ENCODE results near the gene CHRM4. TPM values are rescaled to one million over a fixed set of nuclear protein-coding genes. Genes with fewer than 3 reads are reported as not detected.
A peak's percentile ranks its signal among the peaks of the same experiment; 100 is the strongest.

CHRM4 gene
- total RNA-seq, 2 experiments from 2014 or later = 0.09 TPM; not detected in 1

DNA sequence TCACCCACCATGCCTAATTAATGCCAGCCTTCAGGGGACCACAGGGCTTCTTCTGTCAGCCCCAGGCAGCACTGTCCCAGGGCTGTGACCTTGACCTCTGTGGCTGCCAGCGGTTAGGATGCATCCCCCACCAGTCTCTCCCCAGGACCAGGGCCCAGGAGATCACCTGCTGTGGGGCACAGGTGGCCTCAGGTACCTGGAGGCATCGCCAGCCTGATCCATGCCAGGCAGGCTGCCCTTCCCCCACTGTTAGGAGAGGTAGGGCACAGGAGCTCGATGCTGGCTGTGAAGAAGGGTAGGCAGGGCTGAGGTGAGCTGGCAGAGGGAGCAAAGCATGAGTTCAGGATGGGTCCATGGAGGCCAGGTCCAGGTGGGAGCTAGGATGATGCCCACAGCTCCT, 26.8 kb downstream of the CHRM4 start:
- peaks cover 8% of the 10 kb centered on the region; the same call in 1 of the 2 replicates for H4K20me1 ChIP-seq (ENCODE audit: insufficient read depth, low read length)
- peaks cover 31% of the 10 kb centered on the region for H3K79me2 ChIP-seq (ENCODE audit: insufficient read depth, low read depth, low read length)
- H3K4me1 ChIP-seq (ENCODE audit: insufficient read depth, low read length, poor library complexity, severe bottlenecking) = peaks cover 32% of the 10 kb centered on the region

DNA sequence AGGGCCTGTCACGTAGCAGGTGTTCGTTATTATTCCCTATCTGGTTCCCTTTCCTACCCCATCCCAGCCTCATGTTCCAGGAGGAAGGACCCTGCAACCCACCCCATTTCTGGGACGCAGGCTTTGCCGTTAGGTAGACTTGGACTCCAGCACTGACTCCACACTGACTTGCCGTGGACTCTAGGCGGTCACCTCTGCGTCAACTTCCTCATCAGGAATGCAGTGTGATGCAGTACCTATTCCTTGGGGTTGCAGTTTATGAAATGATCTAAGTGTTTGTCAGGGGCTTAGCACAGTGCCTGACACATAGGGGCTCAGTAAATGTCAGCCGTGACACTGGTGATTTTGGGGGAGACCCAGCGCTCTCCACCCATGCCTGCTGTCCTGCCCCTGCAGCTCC, 27.5 kb downstream of the CHRM4 start:
- no TSS peak for BruUV-seq (replicated peaks)
- DNase-seq (ENCODE audit: low spot score) = no peak
- Histone ChIP-seq H3K36me3 (ENCODE audit: insufficient read depth, low read length) (peaks cover 34% of the 10 kb centered on the region), H4K20me1 (ENCODE audit: insufficient read depth, low read length) (peaks cover 8% of the 10 kb centered on the region; the same call in 1 of the 2 replicates), H3K79me2 (ENCODE audit: insufficient read depth, low read depth, low read length) (peaks cover 32% of the 10 kb centered on the region), H2AFZ (ENCODE audit: low read length) (no peak overlapping the region), H3K9me2 (ENCODE audit: insufficient read depth, low read length) (no peaks in the 10 kb centered on the region), H3K4me1 (ENCODE audit: insufficient read depth, low read length, poor library complexity, severe bottlenecking) (peaks cover 33% of the 10 kb centered on the region), H3K9me3 (ENCODE audit: low read length) (no peaks in the 10 kb centered on the region), H3K27ac (ENCODE audit: low read depth, low read length, poor library complexity, severe bottlenecking) (no peak overlapping the region), H3K4me2 (ENCODE audit: low read length) (no peak overlapping the region), H3K4me3 (ENCODE audit: low read depth, low read length, poor library complexity, severe bottlenecking) (no peak overlapping the region)
- TF ChIP-seq EZH2phosphoT487 (IDR thresholded peaks at IDR 0.05; ENCODE audit: borderline replicate concordance, low read depth, low read length) = no peak
- TF ChIP-seq, protein P1, sequence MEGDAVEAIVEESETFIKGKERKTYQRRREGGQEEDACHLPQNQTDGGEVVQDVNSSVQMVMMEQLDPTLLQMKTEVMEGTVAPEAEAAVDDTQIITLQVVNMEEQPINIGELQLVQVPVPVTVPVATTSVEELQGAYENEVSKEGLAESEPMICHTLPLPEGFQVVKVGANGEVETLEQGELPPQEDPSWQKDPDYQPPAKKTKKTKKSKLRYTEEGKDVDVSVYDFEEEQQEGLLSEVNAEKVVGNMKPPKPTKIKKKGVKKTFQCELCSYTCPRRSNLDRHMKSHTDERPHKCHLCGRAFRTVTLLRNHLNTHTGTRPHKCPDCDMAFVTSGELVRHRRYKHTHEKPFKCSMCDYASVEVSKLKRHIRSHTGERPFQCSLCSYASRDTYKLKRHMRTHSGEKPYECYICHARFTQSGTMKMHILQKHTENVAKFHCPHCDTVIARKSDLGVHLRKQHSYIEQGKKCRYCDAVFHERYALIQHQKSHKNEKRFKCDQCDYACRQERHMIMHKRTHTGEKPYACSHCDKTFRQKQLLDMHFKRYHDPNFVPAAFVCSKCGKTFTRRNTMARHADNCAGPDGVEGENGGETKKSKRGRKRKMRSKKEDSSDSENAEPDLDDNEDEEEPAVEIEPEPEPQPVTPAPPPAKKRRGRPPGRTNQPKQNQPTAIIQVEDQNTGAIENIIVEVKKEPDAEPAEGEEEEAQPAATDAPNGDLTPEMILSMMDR (conservative IDR thresholded peaks at IDR 0.05; ENCODE audit: low read length) = no peak
- POLR2A ChIA-PET = no interaction called here
- CTCF ChIA-PET (ENCODE audit: unreplicated experiment) = interaction anchor here (0.8 kb wide), 1 partner anchor 12 kb away, joined by 6 read pairs; no protein-coding TSS in a partner anchor
- intact Hi-C loops (cut with micrococcal nuclease; ENCODE audit: unreplicated experiment) = no loop called here

More for the DNA sequence above, 26.8 kb downstream of the CHRM4 start:
- POLR2A ChIA-PET = interaction anchor here (0.5 to 0.8 kb wide), 2 partner anchors 15 to 850 kb away, joined by 3 read pairs; partner anchors contain the start of gene DDB2
- Histone ChIP-seq H3K36me3 (ENCODE audit: insufficient read depth, low read length) (peaks cover 41% of the 10 kb centered on the region), H3K27ac (ENCODE audit: low read depth, low read length, poor library complexity, severe bottlenecking) (no peak overlapping the region), H3K9me3 (ENCODE audit: low read length) (no peaks in the 10 kb centered on the region), H3K9me2 (ENCODE audit: insufficient read depth, low read length) (no peaks in the 10 kb centered on the region), H3K4me3 (ENCODE audit: low read depth, low read length, poor library complexity, severe bottlenecking) (no peak overlapping the region), H2AFZ (ENCODE audit: low read length) (no peak overlapping the region), H3K4me2 (ENCODE audit: low read length) (no peak overlapping the region)
- no peak for DNase-seq (ENCODE audit: low spot score)
- BruUV-seq (replicated peaks) = no TSS peak
- intact Hi-C loops (cut with micrococcal nuclease; ENCODE audit: unreplicated experiment) = no loop called here
- TF ChIP-seq, protein P1 (conservative IDR thresholded peaks at IDR 0.05; ENCODE audit: low read length) = no peak
- CTCF ChIA-PET (ENCODE audit: unreplicated experiment) = interaction anchor here (0.7 kb wide), 1 partner anchor 15 kb away, joined by 3 read pairs; no protein-coding TSS in a partner anchor

DNA sequence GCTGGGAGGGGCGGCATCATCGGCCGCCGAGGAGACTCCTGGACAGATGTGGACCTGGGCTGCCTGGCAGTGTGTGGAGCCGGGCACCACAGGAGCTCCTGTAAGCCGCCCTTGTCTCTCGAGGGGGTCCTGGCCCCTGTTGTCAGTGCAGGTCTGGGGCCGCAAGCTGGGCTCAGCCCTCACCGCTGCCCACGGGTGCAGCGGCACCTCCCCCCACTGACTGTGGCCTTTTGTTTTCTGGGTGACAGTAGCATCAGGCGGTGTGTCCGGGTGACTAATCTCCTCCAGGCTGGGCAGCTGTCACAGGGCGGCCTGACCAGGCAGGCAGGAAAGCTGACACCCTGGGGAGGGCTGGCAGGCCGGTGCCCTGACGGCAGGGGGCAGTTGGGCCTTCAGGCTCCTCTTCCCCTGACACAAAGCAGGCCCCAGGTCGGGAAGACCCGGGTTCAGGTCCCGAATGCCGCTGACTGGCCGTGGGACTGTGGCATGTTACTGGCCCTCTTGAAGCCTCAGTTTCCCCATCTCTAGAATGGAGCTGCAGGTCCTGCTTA, 28.0 kb downstream of the CHRM4 start:
- Histone ChIP-seq H3K4me1 (ENCODE audit: insufficient read depth, low read length, poor library complexity, severe bottlenecking) (peaks cover 33% of the 10 kb centered on the region), H3K9me2 (ENCODE audit: insufficient read depth, low read length) (no peaks in the 10 kb centered on the region), H3K4me3 (ENCODE audit: low read depth, low read length, poor library complexity, severe bottlenecking) (no peak overlapping the region), H3K9me3 (ENCODE audit: low read length) (no peaks in the 10 kb centered on the region), H2AFZ (ENCODE audit: low read length) (no peak overlapping the region), H3K36me3 (ENCODE audit: insufficient read depth, low read length) (peaks cover 29% of the 10 kb centered on the region), H3K27ac (ENCODE audit: low read depth, low read length, poor library complexity, severe bottlenecking) (no peak overlapping the region), H3K79me2 (ENCODE audit: insufficient read depth, low read depth, low read length) (peaks cover 34% of the 10 kb centered on the region), H3K4me2 (ENCODE audit: low read length) (peak overlapping the region; percentile 94; the same call in 1 of the 2 replicates), H4K20me1 (ENCODE audit: insufficient read depth, low read length) (peaks cover 6% of the 10 kb centered on the region; the same call in 1 of the 2 replicates)
- ChIA-PET CTCF (ENCODE audit: unreplicated experiment) (interaction anchor here (0.8 kb wide), 1 partner anchor 11 kb away, joined by 6 read pairs; no protein-coding TSS in a partner anchor), POLR2A (interaction anchor here (2.6 kb wide), 1 partner anchor 11 kb away, joined by 14 read pairs; no protein-coding TSS in a partner anchor)
- TF ChIP-seq, protein P1 (conservative IDR thresholded peaks at IDR 0.05; ENCODE audit: low read length) = no peak
- TF ChIP-seq EZH2phosphoT487 (IDR thresholded peaks at IDR 0.05; ENCODE audit: borderline replicate concordance, low read depth, low read length) = no peak
- intact Hi-C loops (cut with micrococcal nuclease; ENCODE audit: unreplicated experiment) = no loop called here
- DNase-seq (ENCODE audit: low spot score) = no peak
- BruUV-seq (replicated peaks) = no TSS peak
